PC-9 (cell line): ENCODE measurements around the gene GTF2F2. TPM values are rescaled to one million over a fixed set of nuclear protein-coding genes. Genes with fewer than 3 reads are reported as not detected.

Experiments
- BruUV-seq: library from RNA; stranded (reverse); fragments of 400-500 nt; replicated peaks from 2 replicates; lab custom pipeline; 2021; lab: Mats Ljungman, UMichigan
- CTCF ChIA-PET: fragments of 300-600 bp; sonication (Branson Sonifier 250); formaldehyde crosslinking; loops from one replicate; lab custom pipeline; 2022; ENCODE audit warnings: antibody characterized with exemption; lab: Charles Lee
- POLR2A ChIA-PET: fragments of 300-600 bp; sonication (Branson Sonifier 250); formaldehyde crosslinking; loops from one replicate; lab custom pipeline; 2022; ENCODE audit warnings: antibody characterized with exemption; ENCODE audit not compliant: unreplicated experiment; lab: Charles Lee
- DNase-seq, 2 experiments: peaks; one replicate each; pipeline versions ENCODE4 v3.0.0 to v3.0.0-alpha.2; 2015 to 2022; ENCODE audit warnings: mixed read lengths in 1 of 2
- H2AFZ ChIP-seq: fragments of 200-600 bp; sonication (generic); 2 replicates; pipeline ENCODE4 v1.8.1; 2017; ENCODE audit warnings: antibody characterized with exemption
- H3F3A ChIP-seq: fragments of 200-600 bp; sonication (generic); 2 replicates; pipeline ENCODE4 v1.8.1; 2017; ENCODE audit warnings: antibody characterized with exemption, mild to moderate bottlenecking, low read depth; ENCODE audit not compliant: insufficient read depth
- H3K27ac ChIP-seq: fragments of 200-600 bp; sonication (generic); 2 replicates; pipeline ENCODE4 v1.6.1; 2016; ENCODE audit warnings: mixed run types
- H3K27me3 ChIP-seq: fragments of 200-600 bp; sonication (generic); 2 replicates; pipeline ENCODE4 v1.6.1; 2016; ENCODE audit warnings: low read depth, mixed run types; ENCODE audit not compliant: insufficient read depth
- H3K36me3 ChIP-seq: fragments of 200-600 bp; sonication (generic); 2 replicates; pipeline ENCODE4 v1.6.1; 2016; ENCODE audit warnings: low read depth, mixed run types
- H3K4me1 ChIP-seq: fragments of 200-600 bp; sonication (generic); replicated peaks from 2 replicates; pipeline ENCODE4 v1.6.1; 2016; ENCODE audit warnings: mixed run types; ENCODE audit not compliant: insufficient read depth
- H3K4me2 ChIP-seq: fragments of 200-600 bp; sonication (generic); 2 replicates; pipeline ENCODE4 v1.6.1; 2017; ENCODE audit warnings: mixed run types
- H3K4me3 ChIP-seq: fragments of 200-600 bp; sonication (generic); 2 replicates; pipeline ENCODE4 v1.6.1; 2016; ENCODE audit warnings: mixed run types
- H3K79me2 ChIP-seq: fragments of 200-600 bp; sonication (generic); 2 replicates; pipeline ENCODE4 v1.6.1; 2017; ENCODE audit warnings: low read depth, mixed run types
- H3K9me2 ChIP-seq: fragments of 200-600 bp; sonication (generic); 2 replicates; pipeline ENCODE4 v1.8.1; 2017; ENCODE audit warnings: mild to moderate bottlenecking; ENCODE audit not compliant: insufficient read depth
- H3K9me3 ChIP-seq: fragments of 200-600 bp; sonication (generic); 2 replicates; pipeline ENCODE4 v1.8.1; 2016; ENCODE audit warnings: low read depth; ENCODE audit not compliant: insufficient read depth
- H4K20me1 ChIP-seq: fragments of 200-600 bp; sonication (generic); 2 replicates; pipeline ENCODE4 v1.8.1; 2017; ENCODE audit not compliant: insufficient read depth
- EZH2 ChIP-seq: fragments of 200-600 bp; sonication (generic); IDR thresholded peaks from 2 replicates; pipeline ENCODE4 v1.8.0; 2017; ENCODE audit warnings: antibody characterized with exemption, low read depth
- intact Hi-C: fragments of 100-400 bp; cut with micrococcal nuclease; formaldehyde crosslinking; loops from one replicate; pipeline ENCODE4 v1.10.0; 2022; ENCODE audit not compliant: unreplicated experiment
- total RNA-seq: library from RNA; stranded (reverse); gene quantifications from 2 replicates; pipeline ENCODE4 v1.2.3, GENCODE V29; 2021
- TF ChIP-seq, protein P1 (sequence below): fragments of 200-600 bp; sonication (generic); conservative IDR thresholded peaks from 2 replicates; pipeline ENCODE4 v1.6.1; 2017; ENCODE audit warnings: mixed run types, antibody characterized with exemption, mild to moderate bottlenecking, moderate library complexity

GTF2F2 gene
- total RNA-seq, 1 experiment from 2014 or later = 28.8 TPM

DNA sequence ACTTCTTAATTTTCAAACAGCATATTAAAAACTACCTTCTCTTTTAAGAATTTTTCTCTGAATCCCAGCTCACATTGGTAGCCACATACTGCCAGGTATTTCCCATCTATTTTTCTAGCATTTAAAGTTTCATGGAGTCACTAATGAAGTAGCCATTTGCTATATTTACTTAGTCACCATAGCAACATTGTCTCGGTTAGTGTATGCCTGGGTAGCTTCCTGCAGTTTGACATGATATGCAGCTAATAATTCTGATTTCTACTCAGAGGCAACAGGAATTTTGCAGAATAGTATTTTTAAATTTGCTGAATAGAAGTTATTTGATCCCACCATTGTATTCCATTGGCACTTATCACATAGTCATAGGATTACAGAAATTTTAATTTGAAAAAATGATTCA lies 111.4 kb downstream of the GTF2F2 start:
- DNase-seq = no peak
- Histone ChIP-seq H3K9me3 (no peaks in the 10 kb centered on the region), H3K27me3 (no peaks in the 10 kb centered on the region), H3K36me3 (no peaks in the 10 kb centered on the region), H3K9me2 (no peaks in the 10 kb centered on the region), H3K27ac (no peak overlapping the region), H3F3A (peaks cover 22% of the 10 kb centered on the region), H3K4me1 (peaks cover 9% of the 10 kb centered on the region; the same call in 1 of the 2 replicates), H3K4me3 (no peak overlapping the region), H2AFZ (no peak overlapping the region), H4K20me1 (no peaks in the 10 kb centered on the region), H3K4me2 (no peak overlapping the region), H3K79me2 (peaks cover 16% of the 10 kb centered on the region; the same call in 1 of the 2 replicates)
- intact Hi-C loops = no loop called here
- no peak for TF ChIP-seq EZH2
- TF ChIP-seq, protein P1, sequence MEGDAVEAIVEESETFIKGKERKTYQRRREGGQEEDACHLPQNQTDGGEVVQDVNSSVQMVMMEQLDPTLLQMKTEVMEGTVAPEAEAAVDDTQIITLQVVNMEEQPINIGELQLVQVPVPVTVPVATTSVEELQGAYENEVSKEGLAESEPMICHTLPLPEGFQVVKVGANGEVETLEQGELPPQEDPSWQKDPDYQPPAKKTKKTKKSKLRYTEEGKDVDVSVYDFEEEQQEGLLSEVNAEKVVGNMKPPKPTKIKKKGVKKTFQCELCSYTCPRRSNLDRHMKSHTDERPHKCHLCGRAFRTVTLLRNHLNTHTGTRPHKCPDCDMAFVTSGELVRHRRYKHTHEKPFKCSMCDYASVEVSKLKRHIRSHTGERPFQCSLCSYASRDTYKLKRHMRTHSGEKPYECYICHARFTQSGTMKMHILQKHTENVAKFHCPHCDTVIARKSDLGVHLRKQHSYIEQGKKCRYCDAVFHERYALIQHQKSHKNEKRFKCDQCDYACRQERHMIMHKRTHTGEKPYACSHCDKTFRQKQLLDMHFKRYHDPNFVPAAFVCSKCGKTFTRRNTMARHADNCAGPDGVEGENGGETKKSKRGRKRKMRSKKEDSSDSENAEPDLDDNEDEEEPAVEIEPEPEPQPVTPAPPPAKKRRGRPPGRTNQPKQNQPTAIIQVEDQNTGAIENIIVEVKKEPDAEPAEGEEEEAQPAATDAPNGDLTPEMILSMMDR = no peak
- CTCF ChIA-PET = interaction anchor here (0.6 kb wide), 1 partner anchor 179 kb away, joined by 6 read pairs; no protein-coding TSS in a partner anchor
- POLR2A ChIA-PET = no interaction called here
- BruUV-seq = no TSS peak

DNA sequence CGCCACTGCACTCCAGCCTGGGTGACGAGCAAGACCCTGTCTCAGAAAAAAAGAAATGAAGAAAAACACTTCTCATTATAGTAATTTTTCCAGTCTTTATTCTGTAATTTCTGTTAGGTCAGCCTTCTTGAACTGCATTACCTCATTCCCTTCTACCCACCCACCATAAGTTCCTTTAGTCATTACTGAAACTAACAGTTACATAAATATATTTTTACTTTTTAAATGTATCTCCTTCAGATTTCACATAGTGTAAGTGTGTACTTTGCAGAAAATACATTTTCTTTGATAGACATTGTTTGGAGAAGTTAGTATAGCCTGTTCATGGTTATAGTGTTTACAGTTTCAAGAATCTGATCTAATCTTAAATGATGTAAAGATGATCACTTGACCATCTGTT lies 112.3 kb downstream of the GTF2F2 start:
- no peak overlapping the region for H3K4me2 ChIP-seq
- no peaks in the 10 kb centered on the region for H3K9me3 ChIP-seq
- no peak overlapping the region for H3K27ac ChIP-seq
- DNase-seq = no peak
- no peaks in the 10 kb centered on the region for H4K20me1 ChIP-seq
- peaks cover 9% of the 10 kb centered on the region; the same call in 1 of the 2 replicates for H3K4me1 ChIP-seq
- H3K27me3 ChIP-seq = no peaks in the 10 kb centered on the region
- H2AFZ ChIP-seq = no peak overlapping the region
- CTCF ChIA-PET = no interaction called here
- BruUV-seq = no TSS peak
- peaks cover 16% of the 10 kb centered on the region; the same call in 1 of the 2 replicates for H3K79me2 ChIP-seq
- H3K9me2 ChIP-seq = no peaks in the 10 kb centered on the region
- no peak for TF ChIP-seq EZH2
- TF ChIP-seq, protein P1 = no peak
- POLR2A ChIA-PET = no interaction called here
- H3F3A ChIP-seq = peaks cover 29% of the 10 kb centered on the region
- no peaks in the 10 kb centered on the region for H3K36me3 ChIP-seq
- intact Hi-C loops = no loop called here
- no peak overlapping the region for H3K4me3 ChIP-seq

DNA sequence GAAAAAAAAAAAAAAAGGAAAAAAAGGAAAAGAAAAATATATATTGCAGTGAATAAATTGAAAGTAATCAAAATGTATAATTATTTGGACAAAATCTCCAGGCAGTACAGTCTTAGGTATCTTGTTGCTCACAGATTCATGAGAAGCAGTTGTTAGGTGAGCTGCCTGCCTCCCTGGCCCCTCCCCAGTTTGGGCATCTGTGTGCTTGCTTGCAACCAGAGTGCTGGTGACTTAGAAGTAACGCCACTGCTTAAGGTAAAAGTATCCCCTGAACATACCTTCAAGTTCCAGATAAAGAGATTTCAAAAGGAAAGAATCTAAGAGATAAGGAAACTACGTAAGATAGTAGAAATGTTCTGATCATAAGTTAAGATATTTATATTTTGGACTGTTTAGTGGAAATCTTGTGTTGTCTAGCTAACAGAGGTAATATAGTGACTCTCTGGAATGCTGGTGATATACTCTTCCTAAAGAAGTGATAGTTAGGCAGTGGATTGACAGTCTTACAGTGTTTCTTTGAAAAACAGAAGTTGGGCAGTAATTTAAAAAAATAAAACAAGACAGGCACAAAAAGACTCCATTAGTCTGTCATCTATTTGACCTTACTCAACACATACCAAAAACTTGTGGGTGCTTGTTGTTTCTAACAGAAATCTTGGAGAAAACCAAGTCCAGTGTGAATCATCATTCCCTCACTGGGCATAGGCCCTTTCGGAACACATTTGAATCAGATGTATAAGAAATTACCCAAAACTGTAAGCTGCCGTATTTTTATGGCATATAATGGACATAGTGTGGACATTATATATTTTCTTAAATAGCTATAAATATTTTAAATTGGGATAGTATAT lies 118.9 kb downstream of the GTF2F2 start:
- Histone ChIP-seq H3K27ac (no peak overlapping the region), H3K4me1 (peaks cover 9% of the 10 kb centered on the region; the same call in 1 of the 2 replicates), H3K9me3 (no peaks in the 10 kb centered on the region), H3K27me3 (no peaks in the 10 kb centered on the region), H3F3A (peaks cover 33% of the 10 kb centered on the region), H4K20me1 (no peaks in the 10 kb centered on the region), H2AFZ (no peak overlapping the region), H3K4me3 (no peak overlapping the region), H3K79me2 (no peaks in the 10 kb centered on the region), H3K36me3 (no peaks in the 10 kb centered on the region), H3K4me2 (no peak overlapping the region), H3K9me2 (no peaks in the 10 kb centered on the region)
- intact Hi-C loops = no loop called here
- CTCF ChIA-PET = interaction anchor here (0.5 to 0.7 kb wide), 4 partner anchors 16 to 177 kb away, joined by 3 to 15 read pairs (median 9); no protein-coding TSS in a partner anchor
- no TSS peak for BruUV-seq
- TF ChIP-seq, protein P1 = no peak
- no peak for TF ChIP-seq EZH2
- POLR2A ChIA-PET = no interaction called here
- DNase-seq = no peak
